GM15510 (cell line): ENCODE data around the gene LMO3.

ENCODE experiments used
- POLR2A ChIP-seq: IDR thresholded peaks from 3 replicates; pipeline ENCODE4 v1.6.1; 2011; ENCODE audit warnings: borderline replicate concordance; ENCODE audit not compliant: insufficient read length; ENCODE audit errors: extremely low read depth

LMO3 gene

DNA sequence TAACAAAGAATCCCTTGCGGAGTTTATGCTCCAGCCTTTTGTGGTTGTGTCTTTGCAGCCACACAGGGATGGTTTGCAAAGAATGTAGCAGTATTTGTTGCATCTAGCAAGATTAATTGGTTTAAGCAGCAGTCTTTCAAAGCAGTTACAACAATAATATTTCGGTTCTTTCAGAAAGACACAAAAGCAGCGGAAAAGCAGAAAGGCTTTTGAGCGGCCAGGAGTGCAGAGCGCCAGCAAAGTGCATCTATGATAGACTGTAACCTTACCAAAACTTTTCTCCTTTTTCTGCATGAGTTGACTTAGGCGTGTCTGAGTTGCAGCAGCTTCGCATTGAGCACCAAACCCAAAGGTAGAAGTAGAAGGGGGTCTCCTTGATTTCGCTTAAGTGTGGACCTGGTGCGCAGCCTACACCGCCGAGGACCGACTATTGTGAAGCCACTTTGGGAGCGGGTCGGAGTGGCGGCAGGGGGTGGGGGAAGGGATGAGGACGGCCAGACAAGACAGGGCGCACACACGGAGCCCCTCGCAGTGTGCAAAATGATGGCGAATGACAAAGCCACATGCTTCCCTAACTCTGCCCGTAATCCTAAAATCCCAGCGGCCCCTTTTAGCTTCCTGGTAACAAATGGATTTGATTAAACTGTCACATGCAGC lies 1.2 kb downstream of the LMO3 start:
- no peak for TF ChIP-seq POLR2A

DNA sequence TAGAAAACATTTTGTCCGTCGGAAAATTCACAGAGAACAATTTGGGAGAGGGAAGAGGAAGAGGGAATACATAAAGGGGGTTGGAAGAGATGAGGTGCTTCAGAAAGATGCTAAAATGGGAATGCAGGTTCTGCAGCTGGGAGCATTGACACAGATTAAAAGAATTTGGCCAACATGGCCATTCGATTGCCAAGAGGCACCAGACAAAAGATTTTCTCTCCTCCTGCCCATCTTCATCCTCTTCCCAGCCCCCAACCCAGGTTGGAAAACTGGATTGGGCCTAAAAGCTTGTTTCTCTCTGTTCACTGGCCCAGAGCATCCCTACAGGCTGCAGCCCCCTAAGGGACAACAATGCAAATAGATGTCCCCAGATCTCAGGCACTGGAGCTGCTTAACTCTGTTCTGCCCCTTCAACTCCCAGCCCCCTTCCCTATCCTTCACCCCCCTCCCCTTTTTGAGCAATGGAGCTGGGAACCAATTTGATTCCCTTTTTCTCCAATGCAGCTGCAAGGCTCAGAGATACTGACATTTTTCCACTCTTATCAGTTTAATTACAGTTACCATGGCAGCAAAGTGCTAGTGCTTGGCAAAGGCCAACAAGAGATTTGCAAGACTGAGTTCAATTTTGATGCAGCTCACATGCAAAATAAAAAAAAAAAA lies 1.9 kb downstream of the LMO3 start:
- TF ChIP-seq POLR2A: no peak

GRCh38 chr12:16603260-16603915 lies 2.6 kb downstream of the LMO3 start:
- no peak for TF ChIP-seq POLR2A

- TF ChIP-seq POLR2A: no peak
Observed at GRCh38 chr12:16602412-16602811, 3.5 kb downstream of the LMO3 start.

DNA sequence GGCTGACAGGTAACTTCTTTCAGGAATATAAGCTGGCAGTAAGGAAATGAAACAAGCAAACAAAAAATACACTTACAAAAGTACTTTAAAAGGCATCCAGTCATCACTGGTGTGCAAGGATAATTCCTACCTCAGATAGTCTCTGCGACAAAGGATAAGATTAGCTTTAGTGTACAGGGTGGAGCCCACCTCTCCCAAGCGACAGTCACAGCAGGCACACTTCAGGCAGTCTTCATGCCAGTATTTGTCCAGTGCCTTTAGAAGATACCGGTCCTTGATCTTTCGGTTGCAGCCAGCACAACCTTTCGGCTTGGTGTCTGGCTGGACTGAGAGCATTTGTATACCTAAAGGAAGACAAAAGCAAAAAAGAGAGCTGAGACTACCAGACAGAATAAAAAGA lies 5.4 kb downstream of the LMO3 start:
- TF ChIP-seq POLR2A: no peak

DNA sequence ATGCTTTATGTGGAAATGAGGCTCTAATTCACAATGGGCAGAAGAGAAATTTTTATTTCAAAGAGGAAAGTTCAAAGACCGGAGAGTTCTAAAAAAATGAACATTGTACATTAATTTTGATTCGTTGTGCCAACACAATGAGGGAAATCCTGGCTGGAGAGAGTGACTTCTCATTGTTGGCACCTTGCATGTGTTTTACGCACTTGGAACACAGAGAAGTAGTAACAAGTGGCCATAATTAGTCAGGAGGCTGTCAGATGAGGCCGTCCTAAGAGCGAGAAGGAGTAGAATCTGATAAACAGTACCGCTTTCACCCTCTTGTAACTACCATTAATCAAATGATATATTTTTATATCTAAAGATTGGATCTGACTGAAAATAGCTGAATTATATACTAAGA lies 6.9 kb downstream of the LMO3 start:
- TF ChIP-seq POLR2A: no peak

- no peak for TF ChIP-seq POLR2A
Observed at GRCh38 chr12:16594797-16595196, 11.2 kb downstream of the LMO3 start.

GRCh38 chr12:16593546-16593945 lies 12.4 kb downstream of the LMO3 start:
- no peak for TF ChIP-seq POLR2A

- no peak for TF ChIP-seq POLR2A
Observed at GRCh38 chr12:16590645-16591044, 15.3 kb downstream of the LMO3 start.

GRCh38 chr12:16588812-16589211 lies 17.1 kb downstream of the LMO3 start:
- TF ChIP-seq POLR2A: no peak

DNA sequence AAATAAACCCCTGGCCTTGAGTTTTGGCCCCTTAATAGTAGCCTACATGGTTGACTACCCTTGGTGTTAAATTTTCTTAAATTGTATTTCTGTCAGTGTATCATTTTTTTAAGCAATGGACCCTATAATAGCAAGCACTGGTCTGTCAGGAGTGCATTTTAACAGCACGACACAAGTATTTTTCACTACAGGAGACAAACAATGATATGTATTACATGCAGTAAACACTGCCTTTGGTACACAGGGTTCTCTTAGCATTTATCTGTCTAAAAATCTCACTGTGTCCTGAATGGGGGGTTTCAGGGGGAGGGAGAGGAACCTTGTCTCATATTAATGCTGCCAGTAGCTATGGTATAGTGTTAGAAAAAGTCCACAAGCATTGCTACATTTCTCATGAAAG lies 18.4 kb downstream of the LMO3 start:
- TF ChIP-seq POLR2A: no peak

- no peak for TF ChIP-seq POLR2A
Observed at GRCh38 chr12:16587110-16587453, 18.9 kb downstream of the LMO3 start.

DNA sequence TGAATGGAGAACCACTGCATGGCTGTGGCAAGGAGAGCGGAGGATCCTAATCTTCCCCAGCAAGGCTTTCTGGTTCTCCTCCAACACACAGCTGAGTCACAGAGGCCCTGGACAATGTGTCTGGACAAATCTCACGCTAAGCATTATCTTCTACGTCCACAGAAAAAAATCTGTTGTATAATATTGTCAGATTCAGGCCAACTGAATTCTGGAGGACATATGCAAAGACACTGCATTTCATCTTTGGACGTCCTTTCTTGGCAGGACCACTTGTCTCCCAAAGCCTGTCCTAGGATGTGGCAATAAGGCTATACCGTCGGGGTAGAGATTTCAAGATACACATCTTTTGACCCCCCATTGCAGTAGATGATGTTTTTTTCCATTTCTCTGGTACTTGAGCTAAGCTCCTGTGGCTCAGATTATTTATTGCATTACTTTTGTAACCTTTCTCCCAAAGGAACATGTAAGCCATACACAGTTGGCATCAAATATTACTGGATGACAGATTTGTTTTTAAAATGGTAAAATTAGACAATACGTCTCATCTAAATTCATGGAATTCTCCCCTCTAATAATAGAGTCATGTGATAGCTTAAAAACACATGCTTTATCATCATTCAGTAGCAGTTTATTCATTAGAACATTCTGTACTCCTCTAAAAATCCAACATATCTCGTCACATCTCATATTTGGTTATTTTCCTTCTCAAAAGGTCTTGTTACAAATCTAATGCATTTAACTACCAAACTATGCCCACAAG lies 19.4 kb downstream of the LMO3 start:
- no peak for TF ChIP-seq POLR2A

DNA sequence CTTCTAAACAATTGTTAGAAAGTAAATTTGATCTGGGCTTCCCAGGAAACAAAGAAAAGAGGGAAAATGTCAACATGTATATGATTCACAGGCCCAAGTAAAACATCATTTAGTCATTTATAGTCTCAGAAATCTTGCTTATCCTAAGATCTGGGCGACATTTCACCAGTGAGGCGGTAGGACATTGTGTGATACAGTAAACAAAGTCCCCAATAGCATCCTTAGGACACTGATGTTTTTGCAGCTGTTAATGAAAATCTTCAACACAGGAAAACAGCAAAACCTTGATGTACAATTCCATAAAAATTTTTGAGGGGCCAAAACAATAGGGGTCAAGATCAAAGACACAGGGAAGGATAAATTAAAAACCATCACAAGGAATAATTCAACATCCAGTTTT lies 20.2 kb downstream of the LMO3 start:
- TF ChIP-seq POLR2A: no peak

GRCh38 chr12:16583969-16584745 lies 21.8 kb downstream of the LMO3 start:
- no peak for TF ChIP-seq POLR2A

- TF ChIP-seq POLR2A: no peak
Observed at GRCh38 chr12:16581416-16581815, 24.5 kb downstream of the LMO3 start.

DNA sequence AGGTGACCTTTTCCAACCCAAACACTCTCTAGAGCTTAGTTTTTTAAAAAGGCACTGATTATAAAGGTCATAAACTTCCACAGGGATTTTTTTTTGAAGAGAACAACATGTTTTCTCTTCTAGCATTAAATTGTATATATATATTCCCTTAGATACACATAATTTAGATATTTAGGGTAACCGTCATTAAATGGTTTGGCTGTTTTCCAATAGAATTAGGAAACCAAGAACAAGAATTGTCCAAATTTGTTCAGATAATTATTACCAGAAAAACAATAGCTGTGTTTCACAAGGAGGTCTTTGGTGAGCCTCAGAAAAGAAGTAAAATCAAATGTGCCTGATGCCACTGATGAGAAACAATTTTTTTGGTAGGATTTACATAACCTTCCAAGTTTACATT lies 26.9 kb downstream of the LMO3 start:
- TF ChIP-seq POLR2A: no peak
